NCI-H2196 (cell line): Measurements from ENCODE around the gene RCAN1.

Experiments
- DNase-seq: peaks from one replicate; lab custom pipeline; 2025; ENCODE audit not compliant: unreplicated experiment; lab: John Stamatoyannopoulos, UW

Gene RCAN1

DNA sequence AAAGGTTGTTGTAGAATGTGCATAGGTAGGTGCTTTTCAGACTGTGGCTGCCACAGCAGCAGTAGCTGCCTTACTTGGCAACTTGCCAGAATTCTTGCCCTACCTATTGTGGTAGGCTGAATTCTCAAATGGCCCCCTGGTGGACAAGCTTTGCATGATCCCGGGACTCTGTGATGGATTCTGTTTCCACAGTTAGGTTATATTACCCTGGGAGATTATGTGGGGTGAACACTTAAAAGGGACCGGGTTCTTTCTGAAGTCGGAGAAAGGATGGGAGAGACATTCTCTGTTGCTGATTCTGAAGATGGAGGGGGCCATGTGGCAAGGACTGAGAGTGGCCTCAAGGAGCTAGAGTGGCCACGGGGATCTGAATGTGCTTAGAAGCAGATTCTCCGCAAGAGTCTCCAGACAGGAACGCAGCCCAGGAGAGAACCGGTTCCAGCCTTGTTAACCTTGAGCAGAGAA lies 70.8 kb downstream of the RCAN1 start:
- peak; percentile 64 for DNase-seq

DNA sequence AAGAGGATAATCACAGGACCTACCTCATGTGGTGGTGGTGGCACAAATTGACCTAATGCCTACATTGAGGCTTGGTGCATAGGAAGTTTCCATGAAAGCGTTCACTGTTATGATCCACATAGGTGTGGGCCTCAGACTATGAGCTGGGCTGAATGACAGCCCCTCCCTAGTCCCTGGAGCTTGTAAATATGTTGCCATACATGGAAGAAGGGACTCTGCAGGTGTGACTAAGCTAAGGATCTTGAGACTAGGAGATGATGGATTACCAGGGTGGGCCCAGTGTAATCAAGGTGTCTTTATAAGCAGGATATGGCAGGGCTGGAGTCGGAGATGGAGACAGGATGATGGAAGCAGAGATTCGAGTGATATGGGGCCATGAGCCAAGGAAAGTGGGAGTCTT lies 71.9 kb downstream of the RCAN1 start:
- no peak for DNase-seq

DNA sequence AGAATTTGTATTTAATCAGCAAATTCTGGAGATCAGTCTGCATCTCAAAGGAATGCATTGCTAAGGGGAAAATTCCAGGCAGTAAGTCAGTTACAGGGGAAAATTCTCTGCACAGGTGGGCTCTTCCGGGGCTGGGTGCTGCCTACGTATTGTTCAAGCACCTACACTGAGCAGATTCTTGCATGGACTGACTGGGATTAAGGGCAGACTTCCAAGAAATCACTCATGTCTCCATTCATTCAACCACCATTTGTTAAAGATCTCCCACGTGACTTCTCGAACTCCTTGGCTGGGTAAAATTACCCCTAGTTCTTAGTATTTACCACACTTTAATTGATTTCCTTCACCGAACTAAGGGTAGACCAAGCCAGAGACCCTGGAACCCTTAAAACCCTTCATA lies 74.7 kb downstream of the RCAN1 start:
- DNase-seq: no peak

DNA sequence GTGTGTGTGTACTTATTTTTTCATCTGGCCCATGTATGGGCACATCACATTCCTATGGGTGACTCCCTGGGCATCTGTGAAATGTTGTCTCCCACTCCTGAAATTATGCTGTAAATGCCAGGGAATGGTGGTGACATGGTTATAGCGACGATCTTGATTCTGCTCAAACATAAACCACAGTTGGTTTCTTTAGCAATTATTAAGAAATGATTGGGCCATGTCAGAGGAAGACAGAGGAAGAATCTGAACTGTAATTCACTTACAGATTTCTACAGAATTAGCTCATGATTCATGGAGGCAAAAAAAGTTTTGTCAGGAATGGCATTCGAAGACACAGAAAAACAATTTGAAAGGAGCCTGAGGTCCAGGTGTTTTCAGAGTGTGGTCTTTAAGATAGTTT lies 77.1 kb downstream of the RCAN1 start:
- no peak for DNase-seq

DNA sequence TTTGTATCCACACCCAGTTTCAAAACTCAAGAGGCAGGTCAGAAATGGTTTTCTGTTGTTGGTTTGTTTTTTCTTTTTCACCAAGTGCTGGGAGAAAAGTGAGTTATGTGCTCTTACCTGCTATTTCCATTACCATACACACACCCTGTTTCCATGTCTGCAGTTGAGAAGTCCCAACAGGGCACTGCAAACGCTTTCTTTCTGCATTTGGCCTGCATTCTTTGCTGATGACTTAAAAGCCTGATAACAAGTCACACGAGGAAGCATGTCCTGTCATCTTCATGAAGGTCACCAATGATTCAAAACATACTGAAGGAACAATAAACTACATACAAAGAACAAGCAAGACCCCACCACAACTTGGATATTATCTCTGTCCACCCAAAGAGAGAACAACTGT lies 78.1 kb downstream of the RCAN1 start:
- DNase-seq: no peak

DNA sequence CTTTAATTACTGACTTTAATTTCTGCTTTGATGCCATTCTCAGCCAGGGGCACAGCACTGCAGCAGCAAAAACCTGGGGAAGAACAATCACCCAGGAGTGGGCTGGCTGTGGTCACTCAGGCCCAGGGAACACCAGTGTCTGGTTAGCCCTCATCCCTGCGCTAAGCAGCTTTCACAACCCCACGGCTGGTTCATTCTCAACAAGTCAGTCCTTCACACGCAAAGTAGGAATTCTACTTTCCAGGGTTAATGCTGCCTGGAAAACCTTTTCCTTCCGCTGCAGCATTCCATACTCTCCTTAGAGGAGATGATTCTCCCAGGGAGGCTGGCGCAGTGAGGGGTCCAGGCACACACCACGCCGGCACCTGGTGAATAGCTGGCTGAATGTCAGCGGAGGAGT lies 78.6 kb downstream of the RCAN1 start:
- no peak for DNase-seq

DNA sequence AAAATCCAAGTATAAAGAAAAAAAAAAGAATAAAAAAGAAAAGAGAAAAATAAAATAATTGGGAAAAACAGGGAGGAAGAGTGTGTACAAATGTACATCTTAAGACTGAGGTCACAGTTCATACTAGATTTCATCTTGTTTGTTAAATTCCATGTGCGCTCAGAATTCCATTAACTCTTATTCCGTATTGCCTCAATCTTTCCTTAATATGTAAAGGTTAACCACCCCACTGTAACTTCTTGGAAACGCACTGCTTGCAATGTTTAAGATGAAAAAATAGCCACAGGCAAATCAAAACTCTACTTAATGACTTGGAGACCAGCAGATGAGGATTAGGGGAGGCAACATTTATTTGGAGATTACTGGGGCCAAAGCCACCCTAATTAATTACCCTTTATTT lies 79.0 kb downstream of the RCAN1 start:
- no peak for DNase-seq

DNA sequence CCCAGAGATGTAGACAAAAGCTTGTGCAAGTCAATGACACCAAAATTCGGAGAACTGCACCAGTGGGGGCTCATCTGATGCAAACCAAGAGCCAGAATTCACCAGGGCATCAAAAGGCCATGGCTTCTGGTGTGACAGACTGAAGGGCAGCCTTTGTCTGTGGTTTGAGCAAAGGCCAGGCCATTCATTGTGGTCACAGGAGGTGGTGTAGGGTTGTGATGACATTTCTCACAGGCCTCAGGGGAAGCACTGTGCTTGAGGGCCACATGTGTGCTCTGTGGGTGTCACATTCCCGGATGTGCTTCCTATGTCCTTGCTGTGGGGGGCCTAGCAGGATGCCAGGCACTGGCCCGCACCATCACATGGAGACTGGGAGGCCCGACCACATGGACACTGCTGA lies 80.4 kb downstream of the RCAN1 start:
- no peak for DNase-seq

DNA sequence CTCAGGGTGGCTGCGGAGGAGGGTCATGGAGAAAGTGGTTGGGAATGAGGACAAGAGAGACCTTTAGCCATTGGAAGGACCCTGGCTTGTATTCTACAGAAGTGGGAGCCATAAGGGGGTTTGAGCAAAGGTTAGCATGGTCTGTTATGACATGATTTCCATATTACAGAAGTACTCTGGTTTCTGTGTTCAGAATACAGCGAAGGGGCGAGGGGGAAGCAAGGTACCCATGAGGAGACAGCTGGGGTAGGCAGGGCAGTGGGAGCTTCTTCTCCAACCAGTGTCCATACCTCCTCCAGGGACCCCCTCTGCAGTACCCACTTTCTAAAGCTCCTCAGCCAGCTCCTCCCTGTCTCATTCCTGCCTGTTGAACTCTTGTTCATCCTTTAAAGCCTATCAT lies 81.0 kb downstream of the RCAN1 start:
- no peak for DNase-seq

DNA sequence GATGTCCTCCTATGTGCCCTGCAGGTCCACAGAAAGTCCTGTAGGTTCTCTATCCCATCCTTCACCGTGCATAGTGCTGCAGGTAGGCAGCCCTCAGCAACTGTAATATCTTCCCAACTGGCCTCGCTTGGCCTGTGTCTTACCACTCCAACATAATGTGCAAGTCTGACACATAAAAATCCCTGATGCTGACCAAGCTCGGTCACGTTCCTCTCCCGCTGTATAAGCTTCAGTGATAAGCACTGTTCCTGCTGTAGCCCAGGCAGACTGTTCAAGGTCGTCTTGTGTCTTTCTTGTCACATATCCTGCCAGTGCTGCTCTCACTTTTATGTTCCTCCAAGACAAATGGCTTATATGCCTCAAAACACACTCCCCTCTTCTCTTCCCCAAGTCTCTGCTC lies 83.5 kb downstream of the RCAN1 start:
- no peak for DNase-seq

DNA sequence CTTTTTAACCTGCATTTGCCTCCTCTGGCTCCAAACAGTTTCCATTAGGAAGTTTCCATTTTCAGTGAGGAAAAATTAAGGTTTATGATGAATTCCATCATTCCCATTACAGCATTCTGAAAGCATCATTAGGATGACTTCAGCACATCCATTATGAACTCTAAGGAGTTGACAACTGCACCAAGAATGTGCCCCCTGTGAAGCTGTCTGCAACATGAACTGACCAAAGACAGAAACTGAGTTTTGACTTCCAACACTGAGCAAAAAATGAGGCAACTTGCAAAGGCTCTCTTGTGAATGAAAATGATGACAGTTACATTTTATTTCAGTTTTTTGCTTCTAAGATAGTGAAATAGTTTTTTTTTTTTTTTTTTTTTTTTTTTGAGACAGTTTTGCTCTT lies 84.7 kb downstream of the RCAN1 start:
- no peak for DNase-seq

DNA sequence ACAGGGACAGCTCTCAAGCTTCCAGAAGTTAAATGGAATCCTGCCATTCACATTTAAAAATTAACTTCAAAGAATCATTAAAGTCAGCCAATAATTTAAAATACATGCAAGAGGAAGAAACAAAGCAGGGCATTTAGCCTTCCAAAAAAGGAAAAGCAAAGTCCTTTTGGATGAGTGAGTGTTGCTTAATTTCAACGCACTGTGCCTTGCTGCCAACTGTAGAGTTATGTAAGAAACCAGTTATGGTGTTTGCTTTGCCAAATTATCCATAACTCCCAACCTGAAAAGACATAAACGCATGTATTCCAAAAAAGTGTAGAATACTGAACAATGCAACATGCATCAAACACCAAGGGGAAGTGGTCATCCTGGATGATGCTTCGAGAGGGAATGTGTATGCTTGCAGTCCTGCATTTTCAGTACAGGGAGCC lies 86.8 kb downstream of the RCAN1 start:
- no peak for DNase-seq

DNA sequence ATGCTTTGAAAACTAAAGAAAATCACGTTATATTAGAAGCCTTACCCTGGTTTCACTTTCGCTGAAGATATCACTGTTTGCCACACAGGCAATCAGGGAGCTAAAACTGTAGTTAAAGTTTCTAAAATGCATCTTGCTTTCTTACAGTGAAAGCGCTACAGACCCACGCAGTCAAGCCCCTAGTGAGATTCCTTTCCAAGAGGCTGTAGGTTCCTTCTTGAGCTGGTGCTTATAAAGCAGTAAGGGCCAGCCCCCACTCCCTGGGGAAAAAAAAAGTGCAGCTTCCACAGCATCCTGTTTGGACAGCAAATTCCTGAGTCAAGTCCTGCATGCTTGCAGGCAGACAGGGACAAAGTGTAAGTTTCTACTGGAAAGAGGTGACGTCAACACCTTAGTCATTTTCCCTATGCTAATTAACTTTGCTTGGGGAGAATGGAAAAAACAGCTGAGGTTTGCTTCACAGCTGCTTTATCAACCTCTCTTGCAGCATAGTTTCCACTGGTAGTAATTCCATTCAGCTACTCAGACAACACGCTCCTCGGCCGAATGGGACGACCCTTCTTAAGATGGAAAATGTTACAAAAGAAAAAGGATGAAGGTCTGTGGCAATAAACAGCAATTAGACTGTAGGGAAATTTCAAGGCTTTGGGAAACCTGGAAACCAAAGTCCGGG lies 88.2 kb downstream of the RCAN1 start:
- DNase-seq: no peak

DNA sequence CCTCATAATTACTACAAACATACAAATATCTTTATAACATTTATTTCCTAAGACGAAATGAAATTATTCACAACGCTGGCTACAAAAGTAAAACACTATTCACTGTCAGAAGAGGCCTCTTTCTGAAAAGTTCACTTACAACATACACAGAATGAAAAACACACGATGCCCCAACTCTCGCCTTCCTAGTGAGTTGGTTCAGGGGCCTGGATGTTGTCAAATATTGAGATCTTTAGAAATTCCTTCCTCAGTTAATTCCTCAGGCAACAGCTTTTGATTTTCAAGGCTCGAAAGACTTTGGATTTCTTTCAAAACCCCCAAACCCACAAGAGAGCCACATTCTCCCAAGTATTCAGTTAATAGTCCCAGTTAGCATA lies 88.7 kb downstream of the RCAN1 start:
- DNase-seq: no peak

DNA sequence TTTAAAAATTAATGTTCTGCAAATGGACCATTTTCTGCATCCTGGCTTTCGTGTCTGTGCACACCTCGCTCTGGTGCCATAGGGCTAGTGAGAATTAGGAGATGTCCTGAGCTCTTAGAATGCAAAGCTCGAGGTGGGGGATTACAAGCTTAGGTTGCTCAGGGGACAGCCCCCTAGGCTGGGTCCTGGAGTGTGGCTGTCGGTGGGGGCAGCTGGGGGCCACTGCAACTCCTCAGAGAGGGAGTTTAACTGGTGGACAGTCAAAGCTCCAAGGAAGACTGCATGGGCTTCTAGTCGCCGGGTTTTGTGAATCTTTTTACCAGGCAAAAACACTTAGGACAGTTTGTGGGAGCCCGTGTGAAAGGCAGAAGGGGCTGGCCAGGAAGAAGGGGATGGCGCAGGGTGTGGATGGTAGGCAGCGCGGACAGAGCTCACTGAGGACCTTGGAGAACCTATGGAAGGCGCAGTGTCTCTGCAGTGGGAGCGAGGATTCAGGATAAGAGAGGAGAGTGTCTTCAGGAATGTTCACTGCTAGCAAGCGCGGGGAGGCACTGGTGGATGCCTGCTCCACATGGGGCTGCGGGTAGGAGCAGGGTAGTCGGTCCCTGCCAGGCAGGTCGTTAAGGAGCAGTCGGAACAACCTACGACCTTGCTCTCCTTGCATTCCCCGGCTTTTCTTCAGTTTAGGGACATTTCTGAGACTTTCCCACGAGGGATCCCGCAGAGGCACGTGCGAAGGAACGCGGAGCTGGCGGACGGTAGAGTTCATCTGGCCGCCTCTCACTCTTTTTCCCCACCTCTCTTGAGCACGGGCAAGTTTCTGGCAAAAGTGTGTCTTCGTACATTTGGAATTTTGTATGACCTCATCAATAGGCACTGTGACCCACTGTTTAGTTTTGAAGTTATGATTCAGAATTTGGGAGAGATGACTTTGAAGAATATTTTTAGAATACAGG lies 90.0 kb downstream of the RCAN1 start:
- DNase-seq: no peak

DNA sequence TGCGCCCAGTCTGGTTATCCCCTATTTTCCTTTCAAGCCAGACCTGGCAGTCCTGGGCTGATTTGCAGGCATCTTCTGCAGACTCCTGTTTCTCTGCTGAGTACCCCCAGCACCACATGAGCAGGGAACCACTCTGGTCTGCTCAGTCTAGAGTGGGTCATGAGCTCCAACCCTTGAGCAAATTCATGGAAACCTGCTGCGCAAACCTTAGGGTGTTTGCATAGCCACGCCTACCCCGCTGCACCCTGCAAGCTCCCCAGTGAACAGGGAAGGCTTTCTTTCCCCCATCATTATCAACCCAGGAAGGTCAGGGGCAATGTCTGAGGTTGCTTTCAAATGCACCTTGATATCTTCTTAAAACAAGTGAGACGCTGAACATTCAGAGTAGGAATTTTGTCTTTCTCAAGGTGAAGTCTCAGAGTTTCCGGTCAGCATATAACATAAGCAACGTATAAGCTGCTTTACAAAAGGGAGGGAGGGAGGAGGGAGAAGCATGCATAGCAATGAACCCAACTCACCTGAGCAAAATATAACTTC lies 91.8 kb downstream of the RCAN1 start:
- DNase-seq: no peak

DNA sequence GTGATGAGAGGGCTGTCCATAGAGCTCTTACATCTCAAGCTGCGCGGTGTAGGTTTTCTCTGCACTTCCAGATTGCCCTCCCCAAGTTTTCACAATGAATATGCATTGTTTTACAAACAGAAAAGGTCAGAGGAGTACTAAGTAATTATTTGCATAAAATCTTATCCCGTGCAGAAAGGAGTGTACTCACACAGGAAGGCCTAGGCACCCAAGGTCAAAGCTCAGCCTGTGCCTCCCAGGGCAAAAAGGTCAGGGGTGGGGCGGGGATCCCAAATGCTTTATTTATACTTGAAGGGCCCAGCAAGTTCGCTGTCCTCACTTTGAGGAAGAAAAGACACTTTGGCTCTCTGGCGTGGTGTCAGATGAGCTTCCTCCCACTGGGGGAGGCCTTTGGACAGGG lies 92.6 kb downstream of the RCAN1 start:
- no peak for DNase-seq

DNA sequence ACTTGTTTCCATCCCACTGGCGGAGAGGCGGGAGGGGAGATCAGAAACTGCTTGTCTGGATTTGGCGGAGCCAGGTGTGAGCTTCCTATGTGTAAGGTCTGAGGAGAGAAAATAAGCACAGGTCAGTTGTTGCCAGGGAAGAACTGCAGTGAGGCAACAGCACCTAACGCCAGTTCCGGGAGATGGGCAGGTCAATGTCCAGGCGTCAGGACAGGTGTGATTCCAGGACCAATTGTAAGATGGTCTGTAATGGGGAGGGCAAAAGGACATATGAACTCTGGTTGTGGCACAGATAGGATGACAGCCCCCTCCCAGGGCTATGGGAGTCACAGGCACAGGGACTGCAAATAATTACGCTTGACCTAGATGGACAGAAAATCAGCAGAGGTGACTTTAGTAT lies 93.4 kb downstream of the RCAN1 start:
- no peak for DNase-seq

DNA sequence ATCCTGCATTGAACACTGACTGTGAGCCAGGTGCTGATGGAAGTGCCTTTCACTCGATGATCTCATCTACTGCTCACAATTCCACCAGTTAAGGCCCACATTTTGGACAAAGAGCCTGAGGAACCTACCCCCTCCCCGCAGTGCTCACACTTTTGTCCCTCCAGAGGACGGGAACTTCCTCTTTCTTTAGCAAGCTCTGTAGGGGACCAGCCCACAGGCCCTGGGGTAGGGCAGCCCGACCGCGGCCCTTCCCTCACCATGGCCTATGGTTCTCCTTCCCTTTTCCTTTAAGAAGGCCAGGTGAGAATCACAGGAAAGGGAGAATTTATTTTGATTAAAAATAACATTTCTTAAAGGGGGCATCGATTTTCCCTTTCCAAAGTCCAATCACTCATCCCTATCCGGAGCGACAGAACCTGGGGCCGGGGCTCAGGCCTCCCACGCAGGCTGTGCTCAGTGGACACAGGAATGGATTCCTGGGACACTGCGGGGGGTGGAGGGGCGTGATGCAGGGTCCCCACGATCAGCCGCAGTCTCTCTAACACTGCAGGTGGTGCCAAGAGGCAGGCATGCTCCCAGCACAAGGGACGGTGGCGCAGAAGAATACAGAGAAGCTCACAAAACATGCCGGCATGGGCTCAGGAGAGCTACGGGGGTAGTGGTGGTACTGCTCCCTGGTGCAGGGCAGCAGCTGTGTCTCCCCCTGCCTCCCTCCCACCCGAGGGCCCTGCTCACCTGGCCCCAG lies 94.0 kb downstream of the RCAN1 start:
- no peak for DNase-seq

DNA sequence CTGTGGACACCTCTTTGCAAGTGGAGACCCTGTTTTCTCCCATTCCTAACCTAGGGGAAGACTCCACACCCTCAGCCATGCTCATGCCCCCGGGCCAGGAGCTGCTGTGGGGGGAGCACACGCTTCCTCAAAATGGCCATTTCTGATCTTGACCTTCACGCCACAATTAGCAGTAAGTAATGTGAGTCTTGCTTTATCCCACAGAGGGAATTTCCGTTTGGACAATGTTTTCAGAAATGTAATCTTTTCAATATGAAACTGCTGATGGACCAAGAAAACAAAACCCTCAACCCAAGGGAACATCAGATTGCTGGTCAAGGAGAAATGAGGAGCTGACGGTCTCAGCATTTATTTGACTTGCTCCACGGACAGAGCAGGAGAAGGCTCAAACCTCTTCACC lies 94.6 kb downstream of the RCAN1 start:
- DNase-seq: no peak

DNA sequence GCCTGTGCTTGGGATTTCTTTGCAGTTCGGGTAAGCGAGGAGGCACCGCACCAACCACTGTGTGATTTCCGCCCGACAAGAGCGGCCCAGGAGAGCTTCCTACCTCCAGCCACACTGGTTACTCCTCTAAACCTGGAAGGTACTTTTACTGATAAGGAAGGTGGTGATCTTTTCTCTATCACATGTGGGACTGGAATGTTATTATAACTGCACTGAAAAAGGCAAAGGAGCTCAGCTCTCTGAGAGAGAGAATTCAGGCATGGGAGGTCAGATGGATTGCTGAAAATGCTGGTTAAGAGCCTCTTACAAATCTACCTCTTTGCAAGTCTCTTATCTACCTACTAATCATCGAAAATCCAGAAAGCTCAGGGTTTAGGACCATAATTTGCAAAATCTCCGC lies 95.2 kb downstream of the RCAN1 start:
- DNase-seq: no peak
